ENCODE measurements around the gene TMEM163. TPM values are rescaled to one million over a fixed set of nuclear protein-coding genes. Genes with fewer than 3 reads are reported as not detected.

Gene TMEM163
- total RNA-seq, 4 donors from 2014 or later, result not detected

DNA sequence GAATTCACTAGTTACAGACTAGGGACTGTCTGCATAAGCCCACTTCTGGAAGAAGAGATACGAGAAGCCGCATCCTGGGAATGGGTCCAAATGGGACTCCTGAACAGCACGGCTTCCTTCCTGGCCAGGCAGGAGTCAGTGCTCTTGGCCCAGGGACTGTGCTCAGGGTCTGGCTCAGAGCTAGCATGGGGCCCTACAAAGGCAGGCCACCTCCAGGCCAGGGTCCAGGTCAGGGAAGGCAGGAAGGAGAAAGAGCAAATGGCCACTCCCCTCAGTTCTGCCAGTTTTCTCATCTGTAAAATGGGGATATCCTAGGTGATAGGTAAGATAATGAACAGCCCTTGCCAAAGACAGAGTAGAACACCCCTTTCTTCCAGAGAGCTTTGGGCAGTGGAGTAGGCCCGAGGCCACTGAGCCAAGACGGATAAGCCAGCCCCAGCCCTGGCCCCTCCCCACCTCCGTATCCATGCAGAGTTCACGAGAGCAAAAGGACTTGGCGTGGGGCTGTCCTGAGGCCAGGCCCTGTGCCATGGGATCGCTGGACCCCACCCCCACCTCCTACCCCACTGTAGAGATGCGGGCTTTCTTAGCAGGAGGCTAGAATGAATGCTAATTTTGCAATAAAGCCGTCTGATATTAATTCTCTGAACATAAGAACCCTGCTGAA is 274.9 kb downstream of the TMEM163 start:
- WGBS, 2 donors, result 69 to 81% methylated on average over 11 of the region's 11 CpGs
- Histone ChIP-seq H3K27me3 (no peaks in the 10 kb centered on the region), H3K9me3 (no peaks in the 10 kb centered on the region), H3K36me3 (peaks cover 0 to 79% (median 0%) of the 10 kb centered on the region in 3 donors), H3K4me3 (no peak overlapping the region), H3K4me1 (peaks cover 0 to 5% (median 0%) of the 10 kb centered on the region in 4 donors), H3K27ac (no peak overlapping the region)
- TF ChIP-seq POLR2A (IDR thresholded peaks at IDR 0.05), result no peak
- TF ChIP-seq EP300 (IDR thresholded peaks at IDR 0.05), result no peak
- TF ChIP-seq, protein P1, sequence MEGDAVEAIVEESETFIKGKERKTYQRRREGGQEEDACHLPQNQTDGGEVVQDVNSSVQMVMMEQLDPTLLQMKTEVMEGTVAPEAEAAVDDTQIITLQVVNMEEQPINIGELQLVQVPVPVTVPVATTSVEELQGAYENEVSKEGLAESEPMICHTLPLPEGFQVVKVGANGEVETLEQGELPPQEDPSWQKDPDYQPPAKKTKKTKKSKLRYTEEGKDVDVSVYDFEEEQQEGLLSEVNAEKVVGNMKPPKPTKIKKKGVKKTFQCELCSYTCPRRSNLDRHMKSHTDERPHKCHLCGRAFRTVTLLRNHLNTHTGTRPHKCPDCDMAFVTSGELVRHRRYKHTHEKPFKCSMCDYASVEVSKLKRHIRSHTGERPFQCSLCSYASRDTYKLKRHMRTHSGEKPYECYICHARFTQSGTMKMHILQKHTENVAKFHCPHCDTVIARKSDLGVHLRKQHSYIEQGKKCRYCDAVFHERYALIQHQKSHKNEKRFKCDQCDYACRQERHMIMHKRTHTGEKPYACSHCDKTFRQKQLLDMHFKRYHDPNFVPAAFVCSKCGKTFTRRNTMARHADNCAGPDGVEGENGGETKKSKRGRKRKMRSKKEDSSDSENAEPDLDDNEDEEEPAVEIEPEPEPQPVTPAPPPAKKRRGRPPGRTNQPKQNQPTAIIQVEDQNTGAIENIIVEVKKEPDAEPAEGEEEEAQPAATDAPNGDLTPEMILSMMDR (IDR thresholded peaks at IDR 0.05), result no peak
- no peak for DNase-seq (ENCODE audit: low spot score in 2 of 2)

DNA sequence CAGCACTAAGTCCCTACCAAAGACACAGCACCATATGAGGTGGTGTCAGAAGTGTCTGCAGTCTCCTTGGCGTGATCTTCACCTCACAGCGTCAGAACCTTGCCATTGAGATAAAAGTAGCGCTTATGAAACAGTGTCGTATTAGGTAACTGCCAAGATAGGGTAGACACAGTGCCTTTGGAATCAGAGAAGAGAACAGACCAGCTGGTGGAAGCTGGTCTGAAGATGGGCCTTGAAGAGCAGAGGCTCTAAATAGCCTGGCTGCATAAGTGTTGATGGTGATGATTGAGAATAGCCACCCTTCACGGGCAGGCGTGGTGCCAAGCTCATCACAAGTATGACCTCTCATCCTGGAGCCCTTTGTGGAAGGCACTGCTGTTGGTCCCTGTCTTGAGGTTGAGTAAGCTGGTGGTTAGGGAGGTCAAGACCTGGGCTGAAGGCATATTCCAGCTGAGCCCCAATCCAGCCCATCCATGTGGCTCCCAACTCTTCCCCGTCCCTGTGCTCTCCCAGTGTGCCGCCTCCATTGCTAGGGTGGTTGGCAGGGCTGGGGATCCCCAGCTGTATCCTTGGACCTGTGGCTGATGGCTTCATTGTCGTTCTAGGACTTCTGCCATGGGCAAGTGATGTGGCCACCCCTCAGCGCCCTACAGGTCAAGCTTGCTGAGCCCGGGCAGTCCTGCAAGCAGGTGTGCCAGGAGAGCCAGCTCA is 277.5 kb downstream of the TMEM163 start:
- Histone ChIP-seq H3K4me1 (peaks cover 0 to 3% (median 0%) of the 10 kb centered on the region in 4 donors), H3K27me3 (no peaks in the 10 kb centered on the region), H3K4me3 (no peak overlapping the region), H3K9me3 (no peaks in the 10 kb centered on the region), H3K36me3 (peaks cover 0 to 70% (median 2%) of the 10 kb centered on the region in 3 donors), H3K27ac (no peak overlapping the region)
- WGBS, 2 donors, result 92 to 95% methylated on average over 9 to 11 of the region's 11 CpGs
- no peak for DNase-seq (ENCODE audit: low spot score in 2 of 2)
- TF ChIP-seq POLR2A (IDR thresholded peaks at IDR 0.05) (no peak), EP300 (IDR thresholded peaks at IDR 0.05) (no peak)
- TF ChIP-seq, protein P1 (IDR thresholded peaks at IDR 0.05), result no peak

DNA sequence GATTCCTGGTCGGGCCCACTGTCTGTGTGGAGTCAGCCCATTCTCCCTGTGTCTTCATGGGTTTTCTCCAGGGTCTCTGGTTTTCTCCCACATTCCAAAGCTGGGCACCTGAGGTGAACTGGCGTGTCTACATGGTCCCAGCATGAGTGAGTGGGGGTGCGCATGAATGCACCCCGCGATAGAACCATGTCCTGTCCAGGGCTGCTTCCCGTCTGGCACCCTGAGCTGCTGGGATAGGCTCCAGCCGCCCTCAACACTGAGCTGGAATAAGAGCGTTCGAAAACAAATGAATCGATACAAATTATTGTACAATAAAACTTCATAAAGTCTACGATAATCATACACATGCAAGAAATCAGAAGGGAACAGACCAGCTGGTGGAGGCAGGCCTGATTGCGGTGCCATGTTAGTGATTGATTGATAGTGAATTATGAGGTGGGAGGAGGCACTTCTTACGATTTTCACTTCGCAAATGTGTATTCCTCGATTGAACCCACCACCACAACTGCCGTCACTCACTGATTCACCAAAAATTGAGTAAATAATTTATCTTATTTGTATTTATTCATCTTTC is 278.4 kb downstream of the TMEM163 start:
- DNase-seq (ENCODE audit: low spot score in 2 of 2), result no peak
- Histone ChIP-seq H3K9me3 (no peaks in the 10 kb centered on the region), H3K27me3 (no peaks in the 10 kb centered on the region), H3K4me1 (no peaks in the 10 kb centered on the region), H3K36me3 (peaks cover 0 to 71% (median 3%) of the 10 kb centered on the region in 3 donors), H3K27ac (no peak overlapping the region), H3K4me3 (no peak overlapping the region)
- TF ChIP-seq EP300 (IDR thresholded peaks at IDR 0.05), result no peak
- 93 to 97% methylated on average over 16 of the region's 16 CpGs for WGBS, 2 donors

DNA sequence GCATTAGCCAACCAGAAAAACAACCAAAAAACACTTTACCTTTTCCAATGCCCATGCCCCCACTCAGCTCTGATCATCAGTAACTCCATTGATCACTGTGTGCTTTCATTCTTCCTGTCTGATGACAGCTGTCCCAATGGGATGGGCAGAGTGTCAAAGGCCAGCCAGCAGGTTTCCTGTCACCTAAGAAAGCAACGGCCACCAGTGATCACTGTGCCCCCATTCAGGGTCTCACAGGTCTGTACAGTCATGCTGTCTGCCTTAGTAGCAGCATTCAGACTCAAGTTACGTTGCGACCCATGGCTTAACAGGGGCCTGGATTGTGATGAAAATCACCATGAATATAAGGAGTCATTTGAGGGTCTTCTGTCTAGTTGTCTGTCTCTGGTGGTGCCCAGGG is 280.4 kb downstream of the TMEM163 start:
- Histone ChIP-seq H3K9me3 (no peaks in the 10 kb centered on the region), H3K27me3 (no peaks in the 10 kb centered on the region), H3K4me3 (no peak overlapping the region), H3K27ac (no peak overlapping the region), H3K36me3 (peaks cover 0 to 77% (median 3%) of the 10 kb centered on the region in 3 donors), H3K4me1 (no peaks in the 10 kb centered on the region)
- TF ChIP-seq, protein P1 (IDR thresholded peaks at IDR 0.05), result no peak
- TF ChIP-seq EP300 (IDR thresholded peaks at IDR 0.05), result no peak
- no peak for TF ChIP-seq POLR2A (IDR thresholded peaks at IDR 0.05)
- DNase-seq (ENCODE audit: low spot score in 2 of 2), result no peak
- 78 to 86% methylated on average over 3 of the region's 3 CpGs for WGBS, 2 donors

DNA sequence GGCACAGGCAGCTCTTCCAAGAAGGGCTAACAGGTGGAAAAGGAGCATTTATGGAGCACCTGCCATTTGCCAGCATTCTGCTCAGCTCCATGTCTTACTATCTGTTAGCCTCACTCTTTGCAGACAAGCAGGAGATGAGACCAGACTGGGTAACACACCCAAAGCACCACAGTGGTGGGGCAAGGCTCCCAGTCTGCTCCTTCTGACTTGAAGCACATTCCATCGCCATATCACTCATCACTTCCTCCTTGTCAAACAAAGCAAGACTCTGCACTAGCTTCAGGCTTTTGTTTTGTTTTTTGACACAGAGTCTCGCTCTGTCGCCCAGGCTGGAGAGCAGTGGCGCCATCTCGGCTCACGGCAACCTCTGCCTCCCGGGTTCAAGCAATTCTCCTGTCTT is 282.1 kb downstream of the TMEM163 start:
- no peak for TF ChIP-seq EP300 (IDR thresholded peaks at IDR 0.05)
- TF ChIP-seq POLR2A (IDR thresholded peaks at IDR 0.05), result no peak
- TF ChIP-seq, protein P1 (IDR thresholded peaks at IDR 0.05), result no peak

More for the DNA sequence above, 282.1 kb downstream of the TMEM163 start:
- no peaks in the 10 kb centered on the region for H3K4me1 ChIP-seq
- H3K36me3 ChIP-seq, result peaks cover 0 to 73% (median 3%) of the 10 kb centered on the region in 3 donors
- WGBS, 2 donors, result 93 to 97% methylated on average over 7 of the region's 7 CpGs
- no peak for DNase-seq (ENCODE audit: low spot score in 2 of 2)
- no peak overlapping the region for H3K27ac ChIP-seq
- H3K4me3 ChIP-seq, result no peak overlapping the region
- H3K27me3 ChIP-seq, result no peaks in the 10 kb centered on the region
- H3K9me3 ChIP-seq, result no peaks in the 10 kb centered on the region
